H1 (cell line): ENCODE results near the gene SMYD4. TPM values are rescaled to one million over a fixed set of nuclear protein-coding genes. Genes with fewer than 3 reads are reported as not detected.
A peak's percentile ranks its signal among the peaks of the same experiment; 100 is the strongest.

ENCODE experiments used
- CTCF ChIA-PET: fragments of 300-600 bp; sonication (Branson Sonifier 250); formaldehyde crosslinking; loops from one replicate; lab custom pipeline; 2021; ENCODE audit not compliant: partially characterized antibody; lab: Charles Lee
- POLR2A ChIA-PET: fragments of 300-600 bp; sonication (Branson Sonifier 250); formaldehyde crosslinking; loops from one replicate; lab custom pipeline; 2021; ENCODE audit warnings: inconsistent platforms; ENCODE audit not compliant: partially characterized antibody; lab: Charles Lee
- DNase-seq, 2 experiments: peaks; one replicate each; pipeline versions ENCODE4 v3.0.0 to v3.0.0-alpha.2; 2010 to 2022; ENCODE audit warnings: low spot score in 2 of 2, low read depth in 1 of 2, mixed read lengths in 1 of 2
- FAIRE-seq: peaks from 2 replicates; lab custom pipeline; 2011; peaks lifted over from hg19 to GRCh38; lab: Jason Lieb, UNC
- H2AFZ ChIP-seq: 2 replicates; pipeline ENCODE4 v1.8.1; 2012; ENCODE audit warnings: low read length, inconsistent platforms
- H2AK5ac ChIP-seq: 2 replicates; pipeline ENCODE4 v1.6.1; 2013; ENCODE audit warnings: low read depth, low read length
- H2BK120ac ChIP-seq: replicated peaks from 2 replicates; pipeline ENCODE3; 2013; ENCODE audit warnings: low read depth, low read length, inconsistent platforms
- H2BK12ac ChIP-seq: 2 replicates; pipeline ENCODE4 v1.6.1; 2013; ENCODE audit warnings: low read depth, low read length
- H2BK15ac ChIP-seq: 2 replicates; pipeline ENCODE4 v1.6.1; 2013; ENCODE audit warnings: low read length
- H2BK20ac ChIP-seq: 2 replicates; pipeline ENCODE4 v1.6.1; 2013; ENCODE audit warnings: low read length
- H2BK5ac ChIP-seq: 2 replicates; pipeline ENCODE4 v1.6.1; 2013; ENCODE audit warnings: low read depth, low read length
- H3K14ac ChIP-seq: 2 replicates; pipeline ENCODE4 v1.6.1; 2013; ENCODE audit warnings: inconsistent platforms; ENCODE audit not compliant: insufficient read length
- H3K18ac ChIP-seq: 2 replicates; pipeline ENCODE4 v1.6.1; 2013; ENCODE audit warnings: low read length; ENCODE audit errors: extremely low read depth
- H3K23ac ChIP-seq: 2 replicates; pipeline ENCODE4 v1.6.1; 2013; ENCODE audit warnings: inconsistent platforms; ENCODE audit not compliant: insufficient read length
- H3K23me2 ChIP-seq: 2 replicates; pipeline ENCODE4 v1.6.1; 2013; ENCODE audit warnings: low read depth, low read length
- H3K27ac ChIP-seq: 2 replicates; pipeline ENCODE4 v1.6.1; 2011; ENCODE audit warnings: low read depth, low read length, inconsistent platforms
- H3K27me3 ChIP-seq, 4 experiments: replicated peaks in 1 of 4; 1 replicate in 1 of 4; 2 replicates in 3 of 4; pipeline versions ENCODE4 v1.6.1 to v1.8.1; 2011 to 2013; ENCODE audit warnings: low read length in 3 of 4, mild to moderate bottlenecking in 3 of 4, inconsistent platforms in 2 of 4, mixed read lengths in 2 of 4, moderate library complexity in 1 of 4; ENCODE audit not compliant: control insufficient read depth in 3 of 4, insufficient read depth in 3 of 4; ENCODE audit errors: extremely low read depth in 1 of 4
- H3K36me3 ChIP-seq, 4 experiments: 2 replicates each; pipeline versions ENCODE4 v1.6.1 to v1.8.1; 2011 to 2013; ENCODE audit warnings: mild to moderate bottlenecking in 4 of 4, low read length in 3 of 4, moderate library complexity in 2 of 4, control low read depth in 1 of 4, inconsistent platforms in 1 of 4; ENCODE audit not compliant: insufficient read depth in 4 of 4, control insufficient read depth in 2 of 4
- H3K4ac ChIP-seq: replicated peaks from 2 replicates; pipeline ENCODE3; 2013; ENCODE audit warnings: low read length, low read depth, mixed read lengths, inconsistent platforms; ENCODE audit not compliant: insufficient read length
- H3K4me1 ChIP-seq, 4 experiments: replicated peaks in 1 of 4; 1 replicate in 1 of 4; 2 replicates in 3 of 4; pipeline versions ENCODE4 v1.6.1 to v1.8.1; 2011 to 2013; ENCODE audit warnings: low read length in 3 of 4, inconsistent platforms in 2 of 4, mixed read lengths in 1 of 4; ENCODE audit not compliant: insufficient read depth in 4 of 4, control insufficient read depth in 3 of 4
- H3K4me2 ChIP-seq, 2 experiments: 2 replicates each; pipeline versions ENCODE4 v1.6.1 to v1.8.1; 2011 to 2013; ENCODE audit warnings: low read depth in 2 of 2, low read length in 2 of 2, control low read depth in 1 of 2, inconsistent platforms in 1 of 2, mild to moderate bottlenecking in 1 of 2; ENCODE audit not compliant: insufficient read depth in 1 of 2
- H3K4me3 ChIP-seq, 4 experiments: fragments of 200-600, 300-600 bp in 1 of 4; sonication (generic), shearing (Covaris generic), sonication (Bioruptor Twin) in 1 of 4; 2 replicates each; pipeline versions ENCODE4 v1.5.1 to v1.8.1; 2011 to 2016; ENCODE audit warnings: low read length in 4 of 4, low read depth in 3 of 4, control low read depth in 2 of 4, inconsistent platforms in 2 of 4, mild to moderate bottlenecking in 2 of 4, mixed read lengths in 1 of 4, moderate library complexity in 1 of 4; ENCODE audit not compliant: insufficient read depth in 2 of 4; ENCODE audit errors: extremely low read depth in 1 of 4
- H3K56ac ChIP-seq: replicated peaks from 2 replicates; pipeline ENCODE3; 2013; ENCODE audit warnings: low read depth, mild to moderate bottlenecking, mixed read lengths, low read length, inconsistent platforms; ENCODE audit not compliant: insufficient read length
- H3K79me1 ChIP-seq: 2 replicates; pipeline ENCODE4 v1.6.1; 2013; ENCODE audit warnings: low read depth, low read length, control low read depth
- H3K79me2 ChIP-seq, 2 experiments: 2 replicates each; pipeline versions ENCODE4 v1.6.1 to v1.8.1; 2012 to 2013; ENCODE audit warnings: low read length in 2 of 2, mild to moderate bottlenecking in 2 of 2, inconsistent platforms in 1 of 2; ENCODE audit not compliant: insufficient read depth in 2 of 2, control insufficient read depth in 1 of 2
- H3K9ac ChIP-seq, 4 experiments: replicated peaks in 1 of 4; 1 replicate in 1 of 4; 2 replicates in 3 of 4; pipeline versions ENCODE4 v1.6.1 to v1.8.1; 2011 to 2013; ENCODE audit warnings: low read depth in 3 of 4, low read length in 3 of 4, control low read depth in 2 of 4, mild to moderate bottlenecking in 2 of 4, moderate library complexity in 2 of 4, inconsistent platforms in 1 of 4; ENCODE audit errors: extremely low read depth in 1 of 4
- H3K9me3 ChIP-seq, 2 experiments: 2 replicates each; pipeline versions ENCODE4 v1.6.1 to v1.8.1; 2012 to 2013; ENCODE audit warnings: mild to moderate bottlenecking in 2 of 2, moderate library complexity in 2 of 2, control low read depth in 1 of 2, inconsistent platforms in 1 of 2, low read depth in 1 of 2, low read length in 1 of 2, mixed read lengths in 1 of 2; ENCODE audit not compliant: insufficient read depth in 2 of 2
- H4K20me1 ChIP-seq, 2 experiments: replicated peaks in 1 of 2; 2 replicates each; pipeline versions ENCODE3 to v1.8.1; 2011 to 2013; ENCODE audit warnings: inconsistent platforms in 2 of 2, low read length in 2 of 2, mild to moderate bottlenecking in 1 of 2; ENCODE audit not compliant: insufficient read depth in 2 of 2, control insufficient read depth in 1 of 2
- H4K5ac ChIP-seq: 2 replicates; pipeline ENCODE4 v1.6.1; 2013; ENCODE audit warnings: low read length, low read depth, mixed read lengths, inconsistent platforms; ENCODE audit not compliant: insufficient read length
- H4K8ac ChIP-seq: 2 replicates; pipeline ENCODE4 v1.8.0; 2013; ENCODE audit warnings: mild to moderate bottlenecking, moderate library complexity, low read length, inconsistent platforms; ENCODE audit not compliant: insufficient read depth; ENCODE audit errors: extremely low read depth
- H4K91ac ChIP-seq: replicated peaks from 2 replicates; pipeline ENCODE3; 2013; ENCODE audit warnings: low read length, mixed read lengths, inconsistent platforms; ENCODE audit not compliant: insufficient read length
- BRCA1 ChIP-seq: IDR thresholded peaks from 2 replicates; pipeline ENCODE4 v1.6.1; 2012; ENCODE audit warnings: low read depth, low read length, improper control_type of control experiment
- CBX5 ChIP-seq: fragments of 300-800, 300-1000 bp; sonication (generic); IDR thresholded peaks from 2 replicates; pipeline ENCODE4 v1.7.1; 2016; ENCODE audit warnings: antibody characterized with exemption, low read length, low read depth
- CHD2 ChIP-seq: IDR thresholded peaks from 2 replicates; pipeline ENCODE4 v1.6.1; 2012; ENCODE audit warnings: low read length, improper control_type of control experiment
- GABPA ChIP-seq: IDR thresholded peaks from 2 replicates; pipeline ENCODE4 v1.6.1; 2011; ENCODE audit warnings: mild to moderate bottlenecking, low read length, moderate library complexity, borderline replicate concordance; ENCODE audit not compliant: insufficient read depth
- KDM5A ChIP-seq: fragments of 200-600 bp; IDR thresholded peaks from 2 replicates; pipeline ENCODE4 v1.7.1; 2012; ENCODE audit warnings: mild to moderate bottlenecking, low read length, inconsistent platforms, mixed read lengths
- NRF1 ChIP-seq: IDR thresholded peaks from 2 replicates; pipeline ENCODE4 v1.6.1; 2011; ENCODE audit warnings: mild to moderate bottlenecking, low read depth, low read length, improper control_type of control experiment
- RBBP5 ChIP-seq: IDR thresholded peaks from 2 replicates; pipeline ENCODE4 v1.7.1; 2012; ENCODE audit warnings: low read depth, mild to moderate bottlenecking, inconsistent platforms, low read length, moderate library complexity, borderline replicate concordance
- TAF1 ChIP-seq: IDR thresholded peaks from 2 replicates; pipeline ENCODE4 v1.6.1; 2011; ENCODE audit warnings: mild to moderate bottlenecking, low read depth, low read length
- WGBS, 2 experiments: shearing (Covaris generic) in 1 of 2; methylation state at CpG; one replicate each; pipeline versions ENCODE4 v1.1.6 to v1.1.7; 2013 to 2015; ENCODE audit warnings: low lambda C conversion rate in 2 of 2, mixed read lengths in 2 of 2, inconsistent platforms in 1 of 2, low coverage in 1 of 2, missing lambda C conversion rate in 1 of 2; ENCODE audit not compliant: insufficient replicate concordance in 2 of 2, insufficient coverage in 1 of 2, insufficient read length in 1 of 2; ENCODE audit errors: extremely low coverage in 1 of 2, missing lambda C conversion rate in 1 of 2; 5-methylcytosine and 5-hydroxymethylcytosine counted together
- polyA plus RNA-seq, 7 experiments: library from polyadenylated mRNA; depleted of rRNA in 3 of 7; stranded (reverse) in 5 of 7; unstranded in 2 of 7; fragments of >200 nt in 5 of 7; fragments of 200-250 nt in 2 of 7; gene quantifications; 1 replicate in 5 of 7; 2 replicates in 1 of 7; 4 replicates in 1 of 7; pipeline versions ENCODE4 v1.2.1 to v1.2.3, GENCODE V29; 2011 to 2013; ENCODE audit warnings: missing spikeins in 2 of 7, mixed read lengths in 2 of 7
- total RNA-seq: library from RNA; stranded (reverse); fragmentation: NEBNext Ultra II Directional; extraction: Animal tissue kit (Norgen Biotek cat#: 25700); gene quantifications from 2 replicates; pipeline ENCODE4 v1.2.1, GENCODE V29; 2021

SMYD4 gene
- total and polyA plus RNA-seq, 2 of the 8 experiments (the other 6 are each of a cell fraction or from before 2014, with no cell fraction given) = 10.5 to 23.4 TPM

GRCh38 chr17:1754430-1755112 is 75.1 kb downstream of the SMYD4 start:
- Histone ChIP-seq H2AK5ac (no peak overlapping the region), H4K91ac (no peak overlapping the region), H3K56ac (no peak overlapping the region), H3K14ac (no peak overlapping the region), H3K27ac (no peak overlapping the region), H3K79me1 (no peaks in the 10 kb centered on the region), H4K20me1 (no peaks in the 10 kb centered on the region), H3K79me2 (no peaks in the 10 kb centered on the region), H3K4me3 (no peak overlapping the region), H3K4ac (no peak overlapping the region), H3K36me3 (no peaks in the 10 kb centered on the region), H3K4me1 (peaks cover 0 to 16% (median 11%) of the 10 kb centered on the region in 4 experiments; a peak in 6 of 7 replicates), H3K9me3 (no peaks in the 10 kb centered on the region), H4K5ac (no peak overlapping the region), H3K23me2 (no peaks in the 10 kb centered on the region), H3K23ac (no peak overlapping the region), H3K9ac (no peak overlapping the region), H3K27me3 (no peaks in the 10 kb centered on the region), H2BK15ac (0 out of 2 replicates have a peak overlapping the region, but pooled peaks have one; percentile 40), H2BK5ac (peak overlapping the region; percentile 21; the same call in 1 of the 2 replicates), H2AFZ (no peak overlapping the region), H2BK12ac (no peak overlapping the region), H4K8ac (no peak overlapping the region), H3K4me2 (no peak overlapping the region), H2BK120ac (no peak overlapping the region), H2BK20ac (no peak overlapping the region), H3K18ac (no peak overlapping the region; the same call in 1 of the 2 replicates)
- POLR2A ChIA-PET = interaction anchor here (0.6 to 5.2 kb wide), 8 partner anchors 8 to 212 kb away, joined by 3 to 30 read pairs (median 4); partner anchors contain the start of genes SERPINF1 and SERPINF2
- no peak for TF ChIP-seq KDM5A
- no peak for TF ChIP-seq BRCA1
- no peak for TF ChIP-seq GABPA
- no peak for TF ChIP-seq TAF1
- no peak for TF ChIP-seq CBX5
- TF ChIP-seq RBBP5 = no peak
- no peak for TF ChIP-seq CHD2
- no peak for TF ChIP-seq NRF1
- WGBS, 2 experiments = 84% methylated on average over 20 of the region's 25 CpGs; no CpG with 5 or more reads in 1 of the 2 experiments
- CTCF ChIA-PET = interaction anchor here (0.6 to 6.8 kb wide), 9 partner anchors 8 to 93 kb away, joined by 3 to 48 read pairs (median 10); partner anchors contain the start of genes SERPINF1 and WDR81
- FAIRE-seq (no peak), DNase-seq (no peak)
